ENCODE measurements around the gene CYYR1.

GRCh38 chr21:26528882-26529281 is 44.2 kb downstream of the CYYR1 start:
- TF ChIP-seq CTCF (IDR thresholded peaks at IDR 0.05) (no peak), POLR2A (IDR thresholded peaks at IDR 0.05) (no peak)
